CD4-positive, alpha-beta memory T cell (primary cell): ENCODE measurements around the gene CDHR1. TPM values are rescaled to one million over a fixed set of nuclear protein-coding genes. Genes with fewer than 3 reads are reported as not detected.

ENCODE experiments used
- CTCF ChIA-PET: fragments of 350-600 bp; sonication (Branson Sonifier 250); formaldehyde crosslinking; loops from one replicate; lab custom pipeline; 2021; ENCODE audit warnings: inconsistent platforms; ENCODE audit not compliant: partially characterized antibody; lab: Charles Lee
- POLR2A ChIA-PET: fragments of 350-600 bp; sonication (Branson Sonifier 250); formaldehyde crosslinking; loops from one replicate; lab custom pipeline; 2021; ENCODE audit not compliant: partially characterized antibody; lab: Charles Lee
- DNase-seq, 5 donors: peaks; one replicate each; pipeline versions ENCODE4 v3.0.0 to v3.0.0-alpha.2; 2020 to 2022; ENCODE audit warnings: mixed read lengths in 1 of 5
- H3K27ac ChIP-seq: one replicate; pipeline ENCODE4 v1.7.0; 2013; ENCODE audit warnings: low read depth, low read length
- H3K27me3 ChIP-seq: 2 replicates; pipeline ENCODE4 v1.7.0; 2013; ENCODE audit warnings: mild to moderate bottlenecking, low read length, moderate library complexity; ENCODE audit not compliant: insufficient read depth
- H3K36me3 ChIP-seq: 2 replicates; pipeline ENCODE4 v1.7.0; 2013; ENCODE audit warnings: mild to moderate bottlenecking, low read length, moderate library complexity; ENCODE audit not compliant: insufficient read depth
- H3K4me1 ChIP-seq: 2 replicates; pipeline ENCODE4 v1.7.0; 2013; ENCODE audit warnings: mild to moderate bottlenecking, low read length, moderate library complexity; ENCODE audit not compliant: insufficient read depth
- H3K4me3 ChIP-seq, 2 donors: one replicate each; pipeline ENCODE4 v1.7.0; 2013; ENCODE audit warnings: low read length in 2 of 2, mild to moderate bottlenecking in 1 of 2
- H3K9me3 ChIP-seq, 2 donors: one replicate each; pipeline ENCODE4 v1.7.0; 2013; ENCODE audit warnings: low read length in 2 of 2, control low read depth in 1 of 2; ENCODE audit not compliant: control insufficient read depth in 1 of 2
- H3K27ac Mint-ChIP-seq, 7 donors: one replicate each; pipeline ENCODE4 v1.8.0; 2020 to 2021; ENCODE audit warnings: mixed read lengths in 7 of 7, mild to moderate bottlenecking in 6 of 7, inconsistent platforms in 3 of 7, moderate library complexity in 3 of 7
- H3K27me3 Mint-ChIP-seq, 2 donors: one replicate each; pipeline ENCODE4 v1.8.0; 2020 to 2021; ENCODE audit warnings: mixed read lengths in 2 of 2
- H3K36me3 Mint-ChIP-seq, 2 donors: one replicate each; pipeline ENCODE4 v1.8.0; 2020 to 2021; ENCODE audit warnings: mixed read lengths in 2 of 2, inconsistent platforms in 1 of 2, mild to moderate bottlenecking in 1 of 2
- H3K4me1 Mint-ChIP-seq, 4 donors: one replicate each; pipeline ENCODE4 v1.8.0; 2020 to 2021; ENCODE audit warnings: mixed read lengths in 4 of 4, mild to moderate bottlenecking in 1 of 4
- H3K4me3 Mint-ChIP-seq, 8 donors: one replicate each; pipeline ENCODE4 v1.8.0; 2020 to 2021; ENCODE audit warnings: mixed read lengths in 8 of 8, mild to moderate bottlenecking in 7 of 8, moderate library complexity in 6 of 8, inconsistent platforms in 3 of 8
- H3K9me3 Mint-ChIP-seq, 8 donors: one replicate each; pipeline ENCODE4 v1.8.0; 2020 to 2021; ENCODE audit warnings: mixed read lengths in 8 of 8, mild to moderate bottlenecking in 5 of 8, inconsistent platforms in 3 of 8, moderate library complexity in 1 of 8
- intact Hi-C: fragments of 100-400 bp; cut with micrococcal nuclease; formaldehyde crosslinking; loops from one replicate; pipeline ENCODE4 v1.15.1; 2023
- polyA plus RNA-seq, 2 donors: library from polyadenylated mRNA; unstranded; fragments of 300-500 nt; fragmentation: Illumina TruSeq; gene quantifications; one replicate each; pipeline ENCODE4 v1.2.3, GENCODE V29; 2021
- total RNA-seq, 2 experiments: library from RNA; stranded (reverse); gene quantifications; one replicate each; pipeline ENCODE4 v1.2.3, GENCODE V29; 2021

Gene CDHR1
- total and polyA plus RNA-seq, 4 experiments from 2014 or later, result 0.12 to 0.17 TPM; not detected in 2

DNA sequence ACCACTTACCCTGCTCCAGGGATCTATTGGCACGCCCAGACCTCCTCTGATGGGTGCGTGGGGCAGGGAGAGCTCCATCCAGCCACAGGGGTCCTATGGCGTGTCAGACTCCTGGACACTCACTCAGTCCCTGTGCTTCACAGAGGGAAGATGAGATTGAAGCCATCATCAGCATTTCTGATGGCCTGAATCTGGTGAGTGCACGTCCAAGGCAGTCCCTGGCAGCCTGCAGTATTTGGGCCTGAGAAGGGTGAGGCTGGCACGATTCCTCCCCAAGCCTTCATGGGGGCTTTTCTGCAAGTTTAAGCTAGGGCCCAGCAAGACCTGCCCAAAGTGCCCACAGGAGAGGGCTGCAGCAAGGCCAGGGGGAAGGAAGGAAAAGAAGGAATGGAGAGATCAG, 3.3 kb downstream of the CDHR1 start:
- Histone ChIP-seq H3K4me1 (peaks cover 11% of the 10 kb centered on the region), H3K4me3 (no peak overlapping the region), H3K36me3 (no peaks in the 10 kb centered on the region), H3K27ac (no peak overlapping the region), H3K9me3 (no peaks in the 10 kb centered on the region), H3K27me3 (peaks cover 13% of the 10 kb centered on the region)
- H3K4me1 Mint-ChIP-seq, result peaks cover 1 to 12% (median 4%) of the 10 kb centered on the region in 4 donors
- CTCF ChIA-PET, result no interaction called here
- H3K4me3 Mint-ChIP-seq, result no peak overlapping the region
- no peaks in the 10 kb centered on the region for H3K9me3 Mint-ChIP-seq
- peaks cover 19 to 27% of the 10 kb centered on the region in 2 donors for H3K27me3 Mint-ChIP-seq
- no peak overlapping the region for H3K27ac Mint-ChIP-seq
- no peak for DNase-seq
- intact Hi-C loops, result no loop called here
- no peaks in the 10 kb centered on the region for H3K36me3 Mint-ChIP-seq
- POLR2A ChIA-PET, result no interaction called here

DNA sequence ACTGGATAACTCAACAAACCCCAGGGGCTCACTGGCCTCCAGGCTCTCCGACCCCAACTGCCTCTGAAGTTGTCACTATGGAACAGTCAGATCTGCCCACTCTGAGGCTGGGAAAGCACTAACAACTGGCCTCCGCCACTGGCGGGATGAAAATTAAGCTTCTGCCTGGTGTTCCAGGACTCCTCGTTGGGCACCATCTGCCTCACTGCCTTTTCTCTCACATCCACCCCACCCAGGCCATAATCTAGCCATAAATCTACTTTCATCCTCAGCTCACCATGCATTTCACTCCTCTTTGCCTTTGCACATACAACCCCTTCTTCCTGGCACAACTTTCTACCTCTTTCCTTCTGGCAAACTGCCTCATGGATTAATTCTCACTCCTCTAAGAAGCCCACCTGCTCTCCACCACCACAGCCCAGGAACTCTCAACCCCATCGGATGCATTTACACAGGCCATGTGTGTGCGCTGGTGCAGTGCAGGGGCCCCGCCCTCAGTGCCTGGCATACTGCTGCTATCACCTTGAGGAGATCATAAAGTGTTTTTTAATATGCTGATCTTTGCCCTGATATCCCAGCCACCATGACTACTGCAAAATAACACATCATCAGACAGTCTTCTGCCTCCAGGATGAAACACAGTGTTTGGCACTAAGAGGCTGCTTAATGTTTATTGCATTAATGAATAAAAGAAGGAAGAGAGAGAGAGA, 4.0 kb downstream of the CDHR1 start:
- Mint-ChIP-seq H3K4me1 (peaks cover 1 to 12% (median 4%) of the 10 kb centered on the region in 4 donors), H3K27ac (peak overlapping the region in 1 of 7 donors; percentile 39), H3K9me3 (no peaks in the 10 kb centered on the region), H3K36me3 (no peaks in the 10 kb centered on the region), H3K4me3 (no peak overlapping the region), H3K27me3 (peaks cover 16 to 25% of the 10 kb centered on the region in 2 donors)
- H3K4me3 ChIP-seq, result no peak overlapping the region
- DNase-seq, result no peak
- no peaks in the 10 kb centered on the region for H3K9me3 ChIP-seq
- intact Hi-C loops, result no loop called here
- no peaks in the 10 kb centered on the region for H3K36me3 ChIP-seq
- peaks cover 13% of the 10 kb centered on the region for H3K27me3 ChIP-seq
- ChIA-PET POLR2A (no interaction called here), CTCF (no interaction called here)
- H3K4me1 ChIP-seq, result peaks cover 11% of the 10 kb centered on the region
- H3K27ac ChIP-seq, result no peak overlapping the region

DNA sequence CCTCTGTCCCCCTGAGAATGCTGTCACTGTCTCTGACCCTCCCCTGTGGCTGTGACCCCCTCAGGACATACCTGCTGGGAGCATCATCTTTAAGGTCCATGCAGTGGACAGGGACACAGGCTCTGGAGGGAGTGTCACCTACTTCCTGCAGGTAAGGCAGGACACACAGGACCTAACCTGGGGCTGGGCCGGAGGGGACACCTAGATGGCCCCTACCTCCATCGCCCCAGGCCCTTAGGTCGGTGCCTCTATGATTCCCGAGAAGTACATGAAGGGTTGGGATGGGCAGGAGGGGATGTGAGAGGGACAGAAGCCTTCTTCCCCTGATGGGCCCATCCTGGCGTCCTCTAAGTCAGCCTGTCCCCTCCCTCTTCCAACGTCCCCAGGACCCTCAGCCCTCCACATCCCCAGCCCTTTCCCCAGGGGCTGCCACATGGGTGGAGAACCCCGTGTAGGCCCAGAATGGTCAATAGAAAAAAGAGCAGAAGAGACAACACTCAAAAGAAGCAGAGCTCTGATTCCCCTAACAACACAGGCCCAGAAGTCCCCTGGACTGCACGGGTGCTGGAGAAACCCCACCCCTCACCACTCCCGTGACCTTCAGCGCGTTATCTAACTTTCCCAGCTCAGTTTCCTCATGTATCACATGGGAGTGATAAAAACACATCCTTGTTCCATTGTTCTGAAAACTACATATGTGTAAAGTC, 6.4 kb downstream of the CDHR1 start:
- peaks cover 11 to 25% of the 10 kb centered on the region in 2 donors for H3K27me3 Mint-ChIP-seq
- no peak for DNase-seq
- Histone ChIP-seq H3K27ac (no peak overlapping the region), H3K4me3 (no peak overlapping the region), H3K36me3 (no peaks in the 10 kb centered on the region), H3K27me3 (peaks cover 7% of the 10 kb centered on the region), H3K4me1 (no peaks in the 10 kb centered on the region), H3K9me3 (no peaks in the 10 kb centered on the region)
- peaks cover 0 to 8% (median 1%) of the 10 kb centered on the region in 4 donors for H3K4me1 Mint-ChIP-seq
- intact Hi-C loops, result no loop called here
- H3K27ac Mint-ChIP-seq, result no peak overlapping the region
- no peaks in the 10 kb centered on the region for H3K9me3 Mint-ChIP-seq
- POLR2A ChIA-PET, result no interaction called here
- no peak overlapping the region for H3K4me3 Mint-ChIP-seq
- CTCF ChIA-PET, result interaction anchor here (1.7 kb wide), 1 partner anchor 53 kb away, joined by 6 read pairs; no protein-coding TSS in a partner anchor
- H3K36me3 Mint-ChIP-seq, result no peaks in the 10 kb centered on the region

DNA sequence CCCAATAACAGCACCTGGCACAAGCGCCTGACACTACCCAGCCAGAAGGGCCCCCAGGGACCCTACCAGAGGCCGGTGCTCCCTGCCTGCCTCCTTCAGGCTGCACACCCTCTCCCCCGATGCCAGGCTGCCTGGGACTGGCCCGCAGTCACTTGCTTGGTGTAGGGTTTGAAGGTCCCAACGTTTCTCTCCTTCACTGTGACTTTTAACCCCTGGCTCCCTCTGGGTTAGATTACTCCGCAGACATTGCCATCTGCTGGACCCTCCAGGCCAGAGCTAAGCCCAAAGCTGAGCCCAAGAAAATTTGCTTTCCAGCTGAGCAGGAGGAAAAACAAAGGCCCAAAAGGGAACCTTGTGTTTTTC, 6.9 kb downstream of the CDHR1 start:
- Histone ChIP-seq H3K4me1 (no peaks in the 10 kb centered on the region), H3K27me3 (peaks cover 2% of the 10 kb centered on the region), H3K4me3 (no peak overlapping the region), H3K36me3 (no peaks in the 10 kb centered on the region), H3K9me3 (no peaks in the 10 kb centered on the region), H3K27ac (no peak overlapping the region)
- Mint-ChIP-seq H3K27me3 (peaks cover 10 to 22% of the 10 kb centered on the region in 2 donors), H3K4me3 (no peak overlapping the region), H3K4me1 (peaks cover 0 to 3% (median 1%) of the 10 kb centered on the region in 4 donors), H3K9me3 (no peaks in the 10 kb centered on the region), H3K36me3 (no peaks in the 10 kb centered on the region), H3K27ac (no peak overlapping the region)
- intact Hi-C loops, result no loop called here
- ChIA-PET CTCF (interaction anchor here (1.7 kb wide), 1 partner anchor 54 kb away, joined by 6 read pairs; no protein-coding TSS in a partner anchor), POLR2A (no interaction called here)
- no peak for DNase-seq

DNA sequence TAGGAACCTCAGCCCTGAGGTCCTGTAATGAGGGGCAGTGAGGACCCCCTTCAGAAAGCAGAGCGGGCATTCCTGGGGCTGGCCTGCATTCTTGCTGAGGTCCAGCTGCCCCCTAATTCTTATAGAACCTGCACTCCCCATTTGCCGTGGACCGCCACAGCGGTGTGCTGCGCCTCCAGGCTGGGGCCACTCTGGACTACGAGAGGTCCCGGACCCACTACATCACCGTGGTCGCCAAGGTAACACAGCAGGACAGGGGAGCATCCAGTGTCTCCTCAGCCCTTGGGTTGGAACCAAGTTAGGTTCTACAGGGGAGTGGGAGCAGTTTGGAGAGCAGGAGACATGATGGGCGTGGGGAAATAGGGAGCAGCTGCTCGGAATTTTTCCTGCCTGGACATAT, 7.3 kb downstream of the CDHR1 start:
- H3K9me3 Mint-ChIP-seq, result no peaks in the 10 kb centered on the region
- no peak for DNase-seq
- H3K27ac ChIP-seq, result no peak overlapping the region
- H3K4me3 ChIP-seq, result no peak overlapping the region
- no peaks in the 10 kb centered on the region for H3K4me1 ChIP-seq
- intact Hi-C loops, result no loop called here
- H3K36me3 Mint-ChIP-seq, result no peaks in the 10 kb centered on the region
- peaks cover 7 to 18% of the 10 kb centered on the region in 2 donors for H3K27me3 Mint-ChIP-seq
- CTCF ChIA-PET, result interaction anchor here (1.5 to 1.7 kb wide), 2 partner anchors 10 to 54 kb away, joined by 5 to 6 read pairs; no protein-coding TSS in a partner anchor
- POLR2A ChIA-PET, result no interaction called here
- H3K27me3 ChIP-seq, result no peaks in the 10 kb centered on the region
- no peaks in the 10 kb centered on the region for H3K36me3 ChIP-seq
- H3K4me3 Mint-ChIP-seq, result no peak overlapping the region
- H3K27ac Mint-ChIP-seq, result no peak overlapping the region
- H3K4me1 Mint-ChIP-seq, result peaks cover 0 to 2% (median 0%) of the 10 kb centered on the region in 4 donors
- H3K9me3 ChIP-seq, result no peaks in the 10 kb centered on the region

DNA sequence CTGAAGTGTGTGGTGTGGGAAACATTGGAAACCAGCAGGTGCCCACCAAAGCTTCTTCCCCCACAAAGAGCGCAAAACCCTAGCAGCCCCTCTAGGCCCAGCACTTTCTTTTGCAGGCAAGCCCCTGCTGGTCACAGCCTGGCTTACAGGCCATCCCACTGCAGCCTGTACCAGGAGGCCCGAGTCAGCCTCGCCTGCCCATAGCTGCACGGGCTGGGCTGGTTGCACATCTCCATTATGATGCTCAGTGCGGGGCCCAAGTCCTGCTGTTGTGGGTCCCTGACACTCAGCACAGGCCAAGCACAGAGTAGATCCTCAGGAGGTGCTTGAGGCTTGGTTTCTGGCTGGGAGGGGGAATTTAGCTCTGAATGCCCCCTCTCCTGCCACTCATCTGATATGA, 8.0 kb downstream of the CDHR1 start:
- H3K9me3 ChIP-seq, result no peaks in the 10 kb centered on the region
- intact Hi-C loops, result no loop called here
- H3K27me3 ChIP-seq, result no peaks in the 10 kb centered on the region
- no peak for DNase-seq
- no peak overlapping the region for H3K27ac Mint-ChIP-seq
- no peaks in the 10 kb centered on the region for H3K36me3 Mint-ChIP-seq
- H3K27ac ChIP-seq, result no peak overlapping the region
- H3K4me3 Mint-ChIP-seq, result no peak overlapping the region
- no peaks in the 10 kb centered on the region for H3K4me1 ChIP-seq
- H3K27me3 Mint-ChIP-seq, result peaks cover 7 to 20% of the 10 kb centered on the region in 2 donors
- H3K4me1 Mint-ChIP-seq, result peaks cover 0 to 2% (median 0%) of the 10 kb centered on the region in 4 donors
- ChIA-PET CTCF (interaction anchor here (1.5 kb wide), 1 partner anchor 10 kb away, joined by 5 read pairs; no protein-coding TSS in a partner anchor), POLR2A (no interaction called here)
- no peaks in the 10 kb centered on the region for H3K9me3 Mint-ChIP-seq
- no peak overlapping the region for H3K4me3 ChIP-seq
- no peaks in the 10 kb centered on the region for H3K36me3 ChIP-seq

DNA sequence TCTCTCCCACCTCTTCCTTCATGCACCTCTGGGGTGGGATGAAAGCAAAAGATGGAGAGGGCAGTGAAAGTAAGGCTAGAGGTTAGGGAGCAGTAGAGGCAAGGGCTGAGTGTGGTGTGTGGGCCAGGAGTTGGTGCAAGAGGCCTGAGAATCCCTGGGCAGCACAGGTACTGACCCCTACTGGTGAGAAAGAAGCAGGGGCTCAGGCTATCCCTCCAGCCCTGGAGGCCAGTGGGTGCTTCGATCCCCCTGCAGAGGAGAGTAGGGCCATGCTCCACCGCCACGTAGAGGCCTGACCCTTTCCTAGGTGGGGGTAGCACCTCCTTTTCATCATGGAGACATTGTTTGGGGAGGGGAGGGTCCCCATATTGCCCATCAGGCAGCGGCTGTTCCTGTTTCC, 9.8 kb downstream of the CDHR1 start:
- intact Hi-C loops, result no loop called here
- H3K9me3 ChIP-seq, result no peaks in the 10 kb centered on the region
- peaks cover 9 to 15% of the 10 kb centered on the region in 2 donors for H3K27me3 Mint-ChIP-seq
- no peaks in the 10 kb centered on the region for H3K36me3 ChIP-seq
- H3K4me3 ChIP-seq, result no peak overlapping the region
- no peaks in the 10 kb centered on the region for H3K9me3 Mint-ChIP-seq
- no peaks in the 10 kb centered on the region for H3K4me1 ChIP-seq
- no peak overlapping the region for H3K27ac ChIP-seq
- H3K36me3 Mint-ChIP-seq, result no peaks in the 10 kb centered on the region
- H3K27me3 ChIP-seq, result no peaks in the 10 kb centered on the region
- H3K4me3 Mint-ChIP-seq, result no peak overlapping the region
- H3K4me1 Mint-ChIP-seq, result peaks cover 0 to 2% (median 0%) of the 10 kb centered on the region in 4 donors
- ChIA-PET POLR2A (no interaction called here), CTCF (interaction anchor here (6.9 kb wide), 1 partner anchor 57 kb away, joined by 75 read pairs; no protein-coding TSS in a partner anchor)
- H3K27ac Mint-ChIP-seq, result no peak overlapping the region
- DNase-seq, result no peak
